K562 (cell line): ENCODE measurements around the gene PNKD. TPM values are rescaled to one million over a fixed set of nuclear protein-coding genes. Genes with fewer than 3 reads are reported as not detected.

ENCODE experiments used
- C11orf30 ChIP-seq: fragments of 450-650 bp; IDR thresholded peaks from 2 replicates; pipeline ENCODE4 v1.6.1; 2016; ENCODE audit warnings: low read depth, mild to moderate bottlenecking
- FOXP1 ChIP-seq: sonication (generic); formaldehyde crosslinking; IDR thresholded peaks from 2 replicates; pipeline ENCODE4 v1.8.0; 2022; ENCODE audit warnings: mild to moderate bottlenecking, missing genetic modification reagents
- MXD1 ChIP-seq: fragments of 250-450 bp; sonication (Bioruptor Pico); IDR thresholded peaks from 2 replicates; pipeline ENCODE4 v1.8.0; 2021; ENCODE audit warnings: borderline replicate concordance, mild to moderate bottlenecking, moderate library complexity; ENCODE audit not compliant: poor library complexity, severe bottlenecking
- SP2 ChIP-seq: IDR thresholded peaks from 2 replicates; pipeline ENCODE4 v1.6.1; 2011; ENCODE audit warnings: mild to moderate bottlenecking, low read depth, low read length, moderate library complexity; ENCODE audit not compliant: poor library complexity, severe bottlenecking; ENCODE audit errors: extremely low read depth
- THRA ChIP-seq: fragments of 450-650 bp; IDR thresholded peaks from 2 replicates; pipeline ENCODE4 v1.6.1; 2017; ENCODE audit warnings: mild to moderate bottlenecking, moderate library complexity
- ZNF347 ChIP-seq: fragments of 450-650 bp; formaldehyde crosslinking; IDR thresholded peaks from 2 replicates; pipeline ENCODE4 v1.4.0; 2020; ENCODE audit warnings: low read depth, mild to moderate bottlenecking, moderate library complexity
- ZNF407 ChIP-seq: fragments of 450-650 bp; IDR thresholded peaks from 2 replicates; pipeline ENCODE4 v1.6.1; 2016; ENCODE audit warnings: low read depth
- polyA plus RNA-seq, 8 experiments: library from polyadenylated mRNA; depleted of rRNA in 4 of 8; stranded (reverse) in 5 of 8; unstranded in 3 of 8; fragments of >200 nt; fragmentation: Nextera tagmentation in 2 of 8; fragmentation: Illumina TruSeq in 1 of 8; extraction: Ambion mirVana in 2 of 8; extraction: Trizol in 1 of 8; gene quantifications; 2 replicates each; pipeline versions ENCODE4 v1.2.1 to v1.2.3, GENCODE V29; 2011 to 2014; ENCODE audit warnings: inconsistent platforms in 1 of 8, missing spikeins in 1 of 8
- total RNA-seq, 7 experiments: library from RNA; depleted of rRNA in 6 of 7; stranded (reverse); fragments of >200 nt in 6 of 7; fragmentation: Illumina TruSeq in 2 of 7; extraction: Trizol in 2 of 7; gene quantifications; 2 replicates each; pipeline versions ENCODE4 v1.2.1 to v1.2.3, GENCODE V29; 2011 to 2021; ENCODE audit warnings: low replicate concordance in 1 of 7

Gene PNKD
- total and polyA plus RNA-seq, 9 of the 15 experiments (the other 6 are each of a cell fraction or from before 2014, with no cell fraction given): 26.0 to 105 (median 60.1) TPM

GRCh38 chr2:218395826-218396687 lies 125.7 kb downstream of the PNKD start (continued):
- no peak for TF ChIP-seq MXD1 (CRISPR knock-in tag)
- no peak for TF ChIP-seq FOXP1
- no peak for TF ChIP-seq ZNF407
- TF ChIP-seq THRA: no peak
- no peak for TF ChIP-seq SP2
- no peak for TF ChIP-seq ZNF347
- TF ChIP-seq C11orf30: no peak
